Left ventricle myocardium superior (tissue), 1 donor: ENCODE data around the gene HCN2. TPM values are rescaled to one million over a fixed set of nuclear protein-coding genes. Genes with fewer than 3 reads are reported as not detected.
"Not testable (repeated sequence)": the region's sequence is repeated elsewhere in the genome, so short reads cannot be mapped to it uniquely, and the experiment has no call there.

ENCODE experiments used
- ATAC-seq: fragments of 200-7000 bp; cut with Tn5 transposase; one replicate; pipeline ENCODE4 v1.9.1; 2020; ENCODE audit warnings: mild to moderate bottlenecking, moderate library complexity
- DNase-seq: peaks from one replicate; pipeline ENCODE4 v3.0.0-alpha.2; 2020
- intact Hi-C: fragments of 100-400 bp; cut with micrococcal nuclease; formaldehyde crosslinking; loops from one replicate; pipeline ENCODE4 v1.11.0; 2022
- total RNA-seq: library from RNA; stranded (reverse); fragmentation: NEBNext Ultra II Directional; extraction: Animal tissue kit (Norgen Biotek cat#: 25700); gene quantifications from one replicate; pipeline ENCODE4 v1.2.1, GENCODE V29; 2021
- donor health status: DM: no; HTN: yes; CAD: no; lungs with severe emphysema.

The HCN2 gene
- total RNA-seq, 1 donor from 2014 or later = 14.3 TPM

DNA sequence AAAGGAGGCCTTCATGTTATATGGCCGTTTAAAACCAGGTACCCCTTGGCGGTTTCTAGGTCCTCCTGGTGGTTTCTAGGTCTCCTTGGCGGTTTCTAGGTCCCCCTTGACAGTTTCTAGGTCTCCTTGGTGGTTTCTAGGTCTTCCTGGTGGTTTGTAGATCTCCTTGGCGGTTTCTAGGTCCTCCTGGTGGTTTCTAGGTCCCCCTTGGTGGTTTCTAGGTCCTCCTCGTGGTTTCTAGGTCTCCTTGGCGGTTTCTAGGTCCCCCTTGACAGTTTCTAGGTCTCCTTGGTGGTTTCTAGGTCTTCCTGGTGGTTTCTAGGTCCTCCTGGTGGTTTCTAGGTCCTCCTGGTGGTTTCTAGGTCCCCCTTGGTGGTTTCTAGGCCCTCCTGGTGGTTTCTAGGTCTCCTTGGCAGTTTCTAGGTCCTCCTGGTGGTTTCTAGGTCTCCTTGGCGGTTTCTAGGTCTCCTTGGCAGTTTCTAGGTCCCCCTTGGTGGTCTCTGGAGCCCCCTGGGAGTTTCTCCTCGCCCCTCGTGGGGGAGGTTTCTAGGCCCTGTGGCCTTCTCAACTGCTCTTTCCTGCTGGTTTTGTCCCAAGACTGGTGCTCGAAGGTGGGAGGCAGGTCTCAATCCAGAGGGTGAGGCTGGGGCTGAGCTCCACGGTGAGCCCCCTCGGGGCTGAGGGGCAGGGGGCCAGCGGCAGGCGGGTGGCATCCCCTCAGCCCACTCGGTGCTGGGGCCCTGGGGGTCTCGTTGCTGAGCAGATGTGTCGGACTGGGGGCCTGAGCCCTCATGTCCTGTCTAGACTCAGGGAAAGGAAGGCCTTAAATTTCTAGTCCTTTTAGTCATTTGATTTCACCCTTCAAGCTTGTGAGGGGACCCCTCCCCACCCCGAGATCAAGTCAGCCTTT is 8.0 kb downstream of the HCN2 start:
- ATAC-seq = no peak
- intact Hi-C loops = no loop called here
- no peak for DNase-seq

DNA sequence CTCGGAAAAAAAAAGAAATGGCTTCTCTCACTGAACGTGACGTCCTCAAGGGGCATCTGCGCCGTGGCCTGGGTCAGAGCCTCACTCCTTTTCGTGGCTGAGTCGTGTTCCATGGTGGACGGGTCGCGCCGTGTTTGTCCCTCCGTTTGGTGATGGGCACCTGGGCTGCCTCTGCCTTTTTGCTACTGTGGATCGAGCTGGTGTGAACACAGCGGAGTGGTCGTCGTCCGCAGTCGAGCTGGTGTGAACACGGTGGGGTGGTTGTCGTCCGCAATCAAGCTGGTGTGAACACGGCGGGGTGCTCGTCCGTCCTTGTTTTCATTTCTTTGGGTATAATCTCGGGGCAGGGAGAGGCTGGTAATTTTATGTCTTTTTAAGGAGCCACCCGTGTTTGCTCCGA is 11.6 kb downstream of the HCN2 start:
- no peak for DNase-seq
- ATAC-seq = no peak
- intact Hi-C loops = no loop called here

DNA sequence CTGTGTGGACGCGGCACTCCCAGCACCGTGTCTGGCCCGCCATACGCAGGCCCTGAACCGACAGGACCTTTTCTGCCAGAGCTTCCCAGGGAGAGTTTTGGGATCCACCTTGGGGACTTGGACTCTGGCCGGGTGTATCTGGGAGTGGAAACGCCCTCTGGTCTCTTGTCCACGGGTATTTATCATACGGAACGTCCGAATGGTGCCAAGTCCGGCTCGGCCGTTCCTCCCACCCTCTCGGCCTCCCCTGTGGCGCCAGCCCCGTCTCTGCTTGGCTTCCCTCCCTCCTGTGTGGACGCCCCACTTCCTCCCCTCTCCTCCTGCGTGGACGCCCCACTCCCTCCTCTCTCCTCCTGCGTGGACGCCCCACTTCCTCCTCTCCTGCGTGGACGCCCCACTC is 12.1 kb downstream of the HCN2 start:
- intact Hi-C loops = no loop called here
- DNase-seq = no peak
- peak; percentile 57 for ATAC-seq

DNA sequence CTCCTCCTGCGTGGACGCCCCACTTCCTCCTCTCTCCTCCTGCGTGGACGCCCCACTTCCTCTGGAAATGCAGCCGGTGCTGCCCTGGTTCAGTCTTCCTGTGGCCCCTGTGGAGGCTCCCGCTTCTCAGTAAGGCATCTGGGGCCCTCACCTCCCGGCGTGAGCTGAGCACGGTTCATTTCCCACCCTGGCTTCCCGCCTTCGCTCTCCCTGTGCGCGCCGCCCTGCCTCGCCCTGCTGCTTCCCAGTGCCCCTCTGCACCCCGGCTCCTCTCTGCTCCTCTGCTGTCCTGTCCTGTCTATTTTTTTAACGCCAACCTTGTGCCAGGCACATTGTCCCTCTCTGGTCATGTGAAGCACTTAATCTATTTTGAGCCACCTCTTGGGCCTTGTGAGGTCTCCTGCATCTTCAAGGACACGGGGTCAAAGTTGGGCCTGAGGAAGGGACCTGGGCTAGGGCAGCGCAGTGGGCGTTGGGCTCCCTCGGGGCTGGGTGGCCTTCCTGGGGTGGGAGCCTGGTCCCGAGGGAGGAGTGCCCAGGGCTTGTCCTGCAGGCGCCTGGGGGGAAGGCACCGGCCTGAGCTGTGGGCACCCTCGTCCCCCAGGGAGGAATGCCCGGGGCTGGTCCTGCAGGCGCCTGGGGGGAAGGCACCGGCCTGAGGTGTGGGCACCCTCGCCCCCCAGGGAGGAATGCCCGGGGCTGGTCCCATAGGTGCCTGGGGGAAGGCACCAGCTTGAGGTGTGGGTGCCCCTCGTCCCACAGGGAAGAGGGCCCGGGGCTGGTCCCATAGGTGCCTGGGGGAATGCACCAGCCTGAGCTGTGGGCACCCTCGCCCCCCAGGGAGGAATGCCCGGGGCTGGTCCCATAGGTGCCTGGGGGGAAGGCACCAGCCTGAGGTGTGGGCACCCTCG is 13.0 kb downstream of the HCN2 start:
- intact Hi-C loops = no loop called here
- DNase-seq = no peak
- peak; percentile 84 for ATAC-seq

DNA sequence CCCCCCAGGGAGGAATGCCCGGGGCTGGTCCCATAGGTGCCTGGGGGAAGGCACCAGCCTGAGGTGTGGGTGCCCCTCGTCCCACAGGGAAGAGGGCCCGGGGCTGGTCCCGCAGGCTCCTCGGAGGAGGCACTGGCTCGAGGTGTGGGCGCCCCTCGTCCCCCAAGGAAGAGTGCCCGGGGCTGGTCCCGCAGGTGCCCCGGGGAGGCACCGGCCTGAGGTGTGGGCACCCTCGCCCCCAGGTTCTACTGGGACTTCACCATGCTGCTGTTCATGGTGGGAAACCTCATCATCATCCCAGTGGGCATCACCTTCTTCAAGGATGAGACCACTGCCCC is 13.6 kb downstream of the HCN2 start:
- DNase-seq, intact Hi-C loops: not testable (repeated sequence)
- ATAC-seq = peak; percentile 5

DNA sequence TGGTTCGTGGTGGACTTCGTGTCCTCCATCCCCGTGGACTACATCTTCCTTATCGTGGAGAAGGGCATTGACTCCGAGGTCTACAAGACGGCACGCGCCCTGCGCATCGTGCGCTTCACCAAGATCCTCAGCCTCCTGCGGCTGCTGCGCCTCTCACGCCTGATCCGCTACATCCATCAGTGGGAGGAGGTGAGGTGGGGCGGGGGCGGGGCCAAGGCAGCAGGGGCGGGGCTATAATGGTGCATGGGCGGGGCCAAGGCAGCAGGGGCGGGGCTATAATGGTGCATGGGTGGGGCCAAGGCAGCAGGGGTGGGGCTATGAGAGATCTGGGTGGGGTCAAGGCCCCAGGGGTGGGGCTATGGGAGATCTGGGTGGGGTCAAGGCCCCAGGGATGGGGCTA is 14.1 kb downstream of the HCN2 start:
- intact Hi-C loops, ATAC-seq, DNase-seq: not testable (repeated sequence)

DNA sequence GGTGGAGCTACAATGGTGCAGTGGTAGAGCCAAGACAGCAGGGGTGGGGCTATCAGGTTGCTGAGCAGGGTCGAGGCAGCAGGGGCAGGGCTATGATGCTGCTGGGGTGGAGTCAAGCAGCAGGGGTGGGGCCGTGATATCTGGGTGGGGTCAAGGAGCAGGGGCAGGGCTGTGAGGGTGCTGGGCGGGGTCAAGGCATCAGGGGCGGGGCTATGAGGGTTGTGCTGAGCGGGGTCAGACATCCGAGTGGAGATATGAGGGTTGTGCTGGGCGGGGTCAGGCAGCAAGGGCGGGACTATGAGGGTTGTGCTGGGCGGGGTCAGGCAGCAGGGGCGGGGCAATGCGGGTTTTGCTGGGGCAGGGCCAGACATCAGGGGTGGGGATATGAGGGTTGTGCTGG is 14.7 kb downstream of the HCN2 start:
- DNase-seq (no peak), ATAC-seq (no peak)
- intact Hi-C loops = no loop called here

DNA sequence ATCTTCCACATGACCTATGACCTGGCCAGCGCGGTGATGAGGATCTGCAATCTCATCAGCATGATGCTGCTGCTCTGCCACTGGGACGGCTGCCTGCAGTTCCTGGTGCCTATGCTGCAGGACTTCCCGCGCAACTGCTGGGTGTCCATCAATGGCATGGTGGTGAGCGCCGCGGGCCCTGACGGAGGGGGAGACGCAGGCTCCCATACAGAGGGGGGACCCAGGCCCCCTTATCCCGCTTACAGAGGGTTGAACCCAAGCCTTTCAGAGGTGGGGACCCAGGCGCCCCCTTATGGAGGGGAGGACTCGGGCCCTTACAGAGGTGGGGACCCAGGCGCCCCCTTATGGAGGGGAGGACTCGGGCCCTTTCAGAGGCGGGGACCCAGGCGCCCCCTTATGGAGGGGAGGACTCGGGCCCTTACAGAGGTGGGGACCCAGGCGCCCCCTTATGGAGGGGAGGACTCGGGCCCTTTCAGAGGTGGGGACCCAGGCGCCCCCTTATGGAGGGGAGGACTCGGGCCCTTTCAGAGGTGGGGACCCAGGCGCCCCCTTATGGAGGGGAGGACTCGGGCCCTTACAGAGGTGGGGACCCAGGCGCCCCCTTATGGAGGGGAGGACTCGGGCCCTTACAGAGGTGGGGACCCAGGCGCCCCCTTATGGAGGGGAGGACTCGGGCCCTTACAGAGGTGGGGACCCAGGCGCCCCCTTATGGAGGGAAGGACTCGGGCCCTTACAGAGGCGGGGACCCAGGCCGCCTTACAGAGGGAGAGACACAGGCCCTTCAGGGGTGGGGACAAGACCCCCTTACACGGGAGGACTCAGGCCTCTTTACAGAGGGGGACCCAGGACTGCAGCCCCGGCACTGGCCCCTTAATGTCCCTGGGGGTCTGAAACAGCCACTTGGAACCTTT is 15.6 kb downstream of the HCN2 start:
- intact Hi-C loops, DNase-seq, ATAC-seq: not testable (repeated sequence)

DNA sequence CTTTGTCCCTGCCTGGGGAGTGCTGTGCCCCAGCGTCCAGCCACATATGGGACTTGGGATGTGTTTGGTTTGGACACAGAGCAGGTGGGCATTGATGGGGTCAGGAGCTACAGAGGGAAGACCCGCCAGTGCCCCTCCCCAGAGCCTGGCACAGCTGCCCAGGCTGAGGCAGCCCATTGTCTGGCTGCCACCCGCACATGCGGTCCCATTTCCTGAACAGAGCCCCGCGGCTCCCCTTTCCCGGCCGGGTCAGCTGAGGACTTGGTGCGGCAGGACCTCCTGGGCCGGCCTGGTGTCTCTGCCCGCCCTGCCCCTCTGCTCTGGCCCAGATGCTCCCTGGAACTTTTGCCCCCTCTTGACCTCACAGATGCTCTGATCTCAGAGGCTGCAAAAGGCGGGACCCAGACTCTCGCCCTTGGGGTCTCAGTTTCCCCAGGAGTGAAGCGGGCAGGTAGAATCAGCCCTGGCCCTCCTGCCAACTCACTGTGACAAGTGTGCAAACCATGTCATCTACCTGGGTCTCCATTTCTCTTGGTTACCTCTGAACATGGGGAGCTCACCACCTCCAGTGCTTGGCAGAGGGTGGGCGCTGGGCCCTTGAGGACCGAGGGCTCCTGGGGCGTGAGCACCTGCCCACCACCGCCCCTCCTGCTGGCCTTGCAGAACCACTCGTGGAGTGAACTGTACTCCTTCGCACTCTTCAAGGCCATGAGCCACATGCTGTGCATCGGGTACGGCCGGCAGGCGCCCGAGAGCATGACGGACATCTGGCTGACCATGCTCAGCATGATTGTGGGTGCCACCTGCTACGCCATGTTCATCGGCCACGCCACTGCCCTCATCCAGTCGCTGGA is 17.8 kb downstream of the HCN2 start:
- no peak for DNase-seq
- intact Hi-C loops = no loop called here
- no peak for ATAC-seq

DNA sequence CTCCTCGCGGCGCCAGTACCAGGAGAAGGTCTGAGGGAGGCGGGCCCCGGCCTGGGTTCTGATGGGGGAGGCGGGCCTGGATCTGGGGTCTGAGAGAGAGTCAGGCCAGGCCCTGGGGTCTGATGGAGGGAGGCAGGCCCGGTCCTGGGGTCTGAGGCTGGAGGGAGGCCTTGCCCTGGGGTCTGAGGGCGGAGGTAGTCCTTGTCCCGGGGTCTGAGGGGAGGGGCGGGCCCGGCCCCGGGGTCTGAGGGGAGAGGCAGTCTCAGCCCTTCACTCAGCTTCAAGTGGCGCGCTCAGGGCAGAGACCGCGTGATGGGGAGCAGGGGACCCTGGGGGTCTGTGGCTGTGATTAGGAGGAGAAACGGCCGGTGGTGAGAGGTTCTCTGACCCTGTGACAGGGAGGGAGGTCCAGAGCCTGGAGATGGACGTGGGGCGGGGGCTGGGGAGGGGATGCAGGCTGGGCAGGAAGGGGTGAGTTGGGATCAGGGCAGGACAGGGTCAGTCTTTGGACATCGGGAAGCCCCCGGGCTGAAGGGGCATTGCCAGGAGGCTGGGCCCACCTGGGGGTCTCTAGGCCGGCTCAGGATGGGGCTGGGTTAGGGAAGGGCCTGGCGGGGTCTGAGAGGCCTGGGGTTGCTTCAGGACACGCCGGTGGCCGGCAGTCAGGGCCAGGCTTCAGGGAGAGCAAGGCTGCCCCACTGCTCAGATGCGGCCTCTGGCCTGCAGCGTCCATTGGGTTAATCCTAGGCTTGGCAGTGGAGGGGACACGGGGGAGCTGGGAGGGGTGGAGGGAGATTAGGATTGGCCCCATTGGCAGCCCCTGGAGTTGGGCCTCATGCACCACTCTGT is 18.7 kb downstream of the HCN2 start:
- peak; percentile 40 for ATAC-seq
- intact Hi-C loops = no loop called here
- no peak for DNase-seq

DNA sequence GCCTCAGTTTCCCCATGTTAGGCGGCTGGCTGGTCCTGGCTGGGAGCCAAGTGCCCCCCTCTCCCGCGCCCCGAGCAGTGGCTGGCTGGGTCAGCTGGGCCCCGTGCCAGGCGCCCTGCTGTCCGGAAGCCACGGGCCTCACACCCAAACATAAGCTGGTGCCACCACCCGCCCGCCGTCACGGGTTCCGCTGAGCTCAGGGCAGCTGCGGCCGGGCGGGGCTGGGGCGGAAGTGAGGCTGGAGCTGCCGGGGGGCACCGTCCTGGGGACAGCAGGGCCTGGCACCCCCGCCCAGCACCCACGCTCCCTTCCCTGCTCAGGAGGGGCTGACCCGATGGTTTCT is 19.3 kb downstream of the HCN2 start:
- intact Hi-C loops = no loop called here
- peak; percentile 75 for ATAC-seq
- peak; percentile 79 for DNase-seq

DNA sequence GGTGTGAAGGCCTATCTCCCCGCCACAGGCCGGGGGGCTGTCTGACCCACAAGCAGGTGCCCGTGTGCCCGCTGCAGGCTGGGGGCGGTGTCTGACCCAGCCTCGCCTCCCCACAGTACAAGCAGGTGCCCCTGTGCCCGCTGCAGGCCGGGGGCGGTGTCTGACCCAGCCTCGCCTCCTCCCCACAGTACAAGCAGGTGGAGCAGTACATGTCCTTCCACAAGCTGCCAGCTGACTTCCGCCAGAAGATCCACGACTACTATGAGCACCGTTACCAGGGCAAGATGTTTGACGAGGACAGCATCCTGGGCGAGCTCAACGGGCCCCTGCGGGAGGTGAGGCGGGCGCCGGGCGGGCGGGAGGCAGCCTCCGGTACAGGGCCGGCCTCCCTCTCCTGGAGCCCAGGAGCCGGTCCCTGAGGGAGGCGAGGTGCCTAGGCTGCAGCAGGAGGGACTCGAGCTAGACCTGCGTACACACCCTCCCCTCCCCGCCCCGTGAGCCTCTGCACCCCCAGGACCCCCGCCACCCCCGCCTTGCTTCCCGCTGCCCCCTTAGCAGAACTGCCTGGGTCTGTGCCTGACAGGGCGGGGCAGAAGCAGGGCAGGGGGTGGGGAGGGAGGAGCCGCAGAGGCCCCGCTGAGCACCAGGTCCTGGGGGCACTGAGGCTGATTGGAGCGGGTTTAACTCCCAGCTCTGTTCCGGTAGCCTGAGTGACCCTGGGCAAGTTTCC is 20.6 kb downstream of the HCN2 start:
- intact Hi-C loops = no loop called here
- ATAC-seq = peak; percentile 3
- no peak for DNase-seq

DNA sequence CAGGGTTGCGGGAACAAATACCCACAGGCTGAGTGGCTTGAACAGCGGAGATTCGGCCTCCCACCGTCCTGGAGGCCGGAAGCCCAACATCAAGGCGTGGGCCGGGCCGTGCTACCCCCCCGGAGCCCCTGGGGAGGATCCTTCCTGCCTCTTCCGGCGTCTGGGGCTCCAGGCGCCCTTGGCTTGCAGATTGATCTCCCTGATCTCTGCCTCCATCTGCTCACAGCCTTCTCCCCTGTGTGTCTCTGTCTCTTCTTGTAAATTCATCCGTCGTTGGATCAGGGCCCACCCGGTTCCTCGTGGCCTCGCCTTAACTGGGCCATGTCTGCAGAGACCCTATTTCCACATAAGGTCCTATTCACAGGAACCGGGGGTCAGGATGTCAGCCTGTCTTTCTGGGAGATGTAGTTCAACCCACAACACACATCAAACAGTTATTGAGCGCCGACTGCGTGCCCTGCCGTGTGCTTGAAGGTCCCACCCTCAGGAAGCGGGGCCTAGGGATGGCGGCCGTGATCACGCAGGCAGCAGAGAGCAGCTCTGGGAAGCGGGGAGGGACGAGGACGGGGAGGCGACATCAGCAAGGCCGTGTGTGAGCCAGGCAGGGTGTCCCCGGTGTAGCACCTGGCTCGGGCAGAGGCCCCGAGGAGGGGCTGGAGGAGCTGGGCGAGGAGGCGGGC is 21.3 kb downstream of the HCN2 start:
- DNase-seq (peak; percentile 79), ATAC-seq (peak; percentile 59)
- intact Hi-C loops = no loop called here

DNA sequence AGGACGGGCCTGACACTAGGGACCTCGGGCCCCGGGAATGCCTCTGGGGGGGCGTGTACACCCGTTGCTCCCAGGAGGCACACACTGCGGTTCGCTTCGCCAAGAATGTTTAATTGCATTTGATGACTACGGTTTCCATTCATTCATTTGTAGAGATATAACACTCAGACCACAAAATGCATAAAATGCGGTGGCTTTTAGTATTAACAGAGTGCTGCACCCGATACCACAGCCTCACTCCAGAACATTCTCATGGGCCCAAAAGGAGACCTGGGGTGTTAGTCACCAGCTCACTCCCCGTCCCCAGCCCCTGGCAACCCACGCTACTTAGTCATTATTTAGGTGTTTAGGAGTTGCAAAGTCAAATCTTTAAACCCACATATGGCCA is 21.8 kb downstream of the HCN2 start:
- DNase-seq (no peak), ATAC-seq (no peak)
- intact Hi-C loops = no loop called here

DNA sequence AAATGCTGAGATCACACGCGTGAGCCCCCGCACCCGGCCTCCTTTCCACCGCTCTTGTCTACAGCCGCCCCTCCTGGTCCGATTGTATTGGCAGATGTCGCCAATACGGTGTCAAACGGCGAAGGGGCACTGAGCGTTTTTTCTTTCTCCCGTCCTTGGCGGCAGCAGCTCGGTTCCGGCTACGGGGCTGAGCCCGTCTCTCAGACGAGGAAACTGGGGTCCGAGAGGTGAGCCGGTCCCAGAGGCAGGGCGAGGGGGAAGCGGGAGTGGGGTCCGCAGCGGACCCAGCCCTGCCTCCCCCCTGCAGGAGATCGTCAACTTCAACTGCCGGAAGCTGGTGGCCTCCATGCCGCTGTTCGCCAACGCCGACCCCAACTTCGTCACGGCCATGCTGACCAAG is 23.3 kb downstream of the HCN2 start:
- no peak for ATAC-seq
- no peak for DNase-seq
- intact Hi-C loops = no loop called here

DNA sequence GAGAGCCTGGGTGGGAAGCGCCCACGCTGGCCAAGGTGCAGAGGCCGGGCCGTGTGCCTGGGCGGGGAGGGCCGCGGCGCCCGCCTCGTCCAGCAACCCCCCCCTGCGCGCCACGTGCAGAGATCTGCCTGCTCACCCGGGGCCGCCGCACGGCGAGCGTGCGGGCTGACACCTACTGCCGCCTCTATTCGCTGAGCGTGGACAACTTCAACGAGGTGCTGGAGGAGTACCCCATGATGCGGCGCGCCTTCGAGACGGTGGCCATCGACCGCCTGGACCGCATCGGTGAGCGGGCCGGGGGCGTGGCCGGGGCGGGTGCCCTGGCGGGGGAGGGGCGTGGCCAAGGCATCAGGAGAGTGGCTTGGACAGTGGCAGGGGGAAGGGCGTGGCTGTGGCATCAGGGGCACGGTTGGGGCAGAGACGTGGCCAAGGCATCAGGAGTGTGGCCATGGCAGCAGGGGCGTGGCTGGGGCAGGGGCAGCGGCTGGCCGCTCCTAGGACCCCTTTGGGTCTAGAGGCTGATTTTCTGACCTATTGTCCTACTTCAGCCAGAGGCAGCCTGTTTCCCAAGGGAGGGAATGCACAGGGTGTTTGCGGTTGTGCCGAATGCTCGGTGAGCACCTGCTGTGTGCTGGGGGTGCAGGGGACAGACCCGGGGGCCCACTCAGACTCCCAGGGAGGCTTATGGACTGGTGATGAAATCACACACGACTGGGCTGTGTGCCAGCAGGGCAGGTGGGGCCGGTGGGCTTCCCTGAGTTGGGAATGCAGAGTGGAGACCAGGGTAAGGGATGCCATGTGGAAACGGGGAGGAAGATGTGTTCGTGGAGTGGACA is 24.3 kb downstream of the HCN2 start:
- ATAC-seq = no peak
- intact Hi-C loops = no loop called here
- no peak for DNase-seq
